PC-9 (cell line): ENCODE measurements around the gene APCDD1L. TPM values are rescaled to one million over a fixed set of nuclear protein-coding genes. Genes with fewer than 3 reads are reported as not detected.

Source experiments
- BruUV-seq: library from RNA; stranded (reverse); fragments of 400-500 nt; replicated peaks from 2 replicates; lab custom pipeline; 2021; lab: Mats Ljungman, UMichigan
- CTCF ChIA-PET: fragments of 300-600 bp; sonication (Branson Sonifier 250); formaldehyde crosslinking; loops from one replicate; lab custom pipeline; 2022; ENCODE audit warnings: antibody characterized with exemption; lab: Charles Lee
- POLR2A ChIA-PET: fragments of 300-600 bp; sonication (Branson Sonifier 250); formaldehyde crosslinking; loops from one replicate; lab custom pipeline; 2022; ENCODE audit warnings: antibody characterized with exemption; ENCODE audit not compliant: unreplicated experiment; lab: Charles Lee
- DNase-seq, 2 experiments: peaks; one replicate each; pipeline versions ENCODE4 v3.0.0 to v3.0.0-alpha.2; 2015 to 2022; ENCODE audit warnings: mixed read lengths in 1 of 2
- H2AFZ ChIP-seq: fragments of 200-600 bp; sonication (generic); 2 replicates; pipeline ENCODE4 v1.8.1; 2017; ENCODE audit warnings: antibody characterized with exemption
- H3F3A ChIP-seq: fragments of 200-600 bp; sonication (generic); 2 replicates; pipeline ENCODE4 v1.8.1; 2017; ENCODE audit warnings: antibody characterized with exemption, mild to moderate bottlenecking, low read depth; ENCODE audit not compliant: insufficient read depth
- H3K27ac ChIP-seq: fragments of 200-600 bp; sonication (generic); 2 replicates; pipeline ENCODE4 v1.6.1; 2016; ENCODE audit warnings: mixed run types
- H3K27me3 ChIP-seq: fragments of 200-600 bp; sonication (generic); 2 replicates; pipeline ENCODE4 v1.6.1; 2016; ENCODE audit warnings: low read depth, mixed run types; ENCODE audit not compliant: insufficient read depth
- H3K36me3 ChIP-seq: fragments of 200-600 bp; sonication (generic); 2 replicates; pipeline ENCODE4 v1.6.1; 2016; ENCODE audit warnings: low read depth, mixed run types
- H3K4me1 ChIP-seq: fragments of 200-600 bp; sonication (generic); replicated peaks from 2 replicates; pipeline ENCODE4 v1.6.1; 2016; ENCODE audit warnings: mixed run types; ENCODE audit not compliant: insufficient read depth
- H3K4me2 ChIP-seq: fragments of 200-600 bp; sonication (generic); 2 replicates; pipeline ENCODE4 v1.6.1; 2017; ENCODE audit warnings: mixed run types
- H3K4me3 ChIP-seq: fragments of 200-600 bp; sonication (generic); 2 replicates; pipeline ENCODE4 v1.6.1; 2016; ENCODE audit warnings: mixed run types
- H3K79me2 ChIP-seq: fragments of 200-600 bp; sonication (generic); 2 replicates; pipeline ENCODE4 v1.6.1; 2017; ENCODE audit warnings: low read depth, mixed run types
- H3K9me2 ChIP-seq: fragments of 200-600 bp; sonication (generic); 2 replicates; pipeline ENCODE4 v1.8.1; 2017; ENCODE audit warnings: mild to moderate bottlenecking; ENCODE audit not compliant: insufficient read depth
- H3K9me3 ChIP-seq: fragments of 200-600 bp; sonication (generic); 2 replicates; pipeline ENCODE4 v1.8.1; 2016; ENCODE audit warnings: low read depth; ENCODE audit not compliant: insufficient read depth
- H4K20me1 ChIP-seq: fragments of 200-600 bp; sonication (generic); 2 replicates; pipeline ENCODE4 v1.8.1; 2017; ENCODE audit not compliant: insufficient read depth
- EZH2 ChIP-seq: fragments of 200-600 bp; sonication (generic); IDR thresholded peaks from 2 replicates; pipeline ENCODE4 v1.8.0; 2017; ENCODE audit warnings: antibody characterized with exemption, low read depth
- intact Hi-C: fragments of 100-400 bp; cut with micrococcal nuclease; formaldehyde crosslinking; loops from one replicate; pipeline ENCODE4 v1.10.0; 2022; ENCODE audit not compliant: unreplicated experiment
- total RNA-seq: library from RNA; stranded (reverse); gene quantifications from 2 replicates; pipeline ENCODE4 v1.2.3, GENCODE V29; 2021
- TF ChIP-seq, protein P1 (sequence below): fragments of 200-600 bp; sonication (generic); conservative IDR thresholded peaks from 2 replicates; pipeline ENCODE4 v1.6.1; 2017; ENCODE audit warnings: mixed run types, antibody characterized with exemption, mild to moderate bottlenecking, moderate library complexity

Gene APCDD1L
- total RNA-seq, 1 experiment from 2014 or later: 3.0 TPM

GRCh38 chr20:58485393-58485792 is 29.8 kb downstream of the APCDD1L start:
- H3F3A ChIP-seq: no peaks in the 10 kb centered on the region
- BruUV-seq: no TSS peak
- H3K4me2 ChIP-seq: no peak overlapping the region
- H3K9me3 ChIP-seq: peaks cover 18% of the 10 kb centered on the region
- H2AFZ ChIP-seq: no peak overlapping the region
- DNase-seq: no peak
- no peaks in the 10 kb centered on the region for H4K20me1 ChIP-seq
- no peaks in the 10 kb centered on the region for H3K36me3 ChIP-seq
- TF ChIP-seq EZH2: no peak
- TF ChIP-seq, protein P1, sequence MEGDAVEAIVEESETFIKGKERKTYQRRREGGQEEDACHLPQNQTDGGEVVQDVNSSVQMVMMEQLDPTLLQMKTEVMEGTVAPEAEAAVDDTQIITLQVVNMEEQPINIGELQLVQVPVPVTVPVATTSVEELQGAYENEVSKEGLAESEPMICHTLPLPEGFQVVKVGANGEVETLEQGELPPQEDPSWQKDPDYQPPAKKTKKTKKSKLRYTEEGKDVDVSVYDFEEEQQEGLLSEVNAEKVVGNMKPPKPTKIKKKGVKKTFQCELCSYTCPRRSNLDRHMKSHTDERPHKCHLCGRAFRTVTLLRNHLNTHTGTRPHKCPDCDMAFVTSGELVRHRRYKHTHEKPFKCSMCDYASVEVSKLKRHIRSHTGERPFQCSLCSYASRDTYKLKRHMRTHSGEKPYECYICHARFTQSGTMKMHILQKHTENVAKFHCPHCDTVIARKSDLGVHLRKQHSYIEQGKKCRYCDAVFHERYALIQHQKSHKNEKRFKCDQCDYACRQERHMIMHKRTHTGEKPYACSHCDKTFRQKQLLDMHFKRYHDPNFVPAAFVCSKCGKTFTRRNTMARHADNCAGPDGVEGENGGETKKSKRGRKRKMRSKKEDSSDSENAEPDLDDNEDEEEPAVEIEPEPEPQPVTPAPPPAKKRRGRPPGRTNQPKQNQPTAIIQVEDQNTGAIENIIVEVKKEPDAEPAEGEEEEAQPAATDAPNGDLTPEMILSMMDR: no peak
- H3K9me2 ChIP-seq: no peaks in the 10 kb centered on the region
- H3K27me3 ChIP-seq: no peaks in the 10 kb centered on the region
- intact Hi-C loops: loop anchor here (10.0 kb wide), 1 partner anchor 169 kb away; the partner anchor contains the start of gene STX16
- ChIA-PET POLR2A (no interaction called here), CTCF (no interaction called here)
- H3K4me3 ChIP-seq: no peak overlapping the region
- no peak overlapping the region for H3K27ac ChIP-seq
- no peaks in the 10 kb centered on the region for H3K79me2 ChIP-seq
- H3K4me1 ChIP-seq: no peaks in the 10 kb centered on the region

DNA sequence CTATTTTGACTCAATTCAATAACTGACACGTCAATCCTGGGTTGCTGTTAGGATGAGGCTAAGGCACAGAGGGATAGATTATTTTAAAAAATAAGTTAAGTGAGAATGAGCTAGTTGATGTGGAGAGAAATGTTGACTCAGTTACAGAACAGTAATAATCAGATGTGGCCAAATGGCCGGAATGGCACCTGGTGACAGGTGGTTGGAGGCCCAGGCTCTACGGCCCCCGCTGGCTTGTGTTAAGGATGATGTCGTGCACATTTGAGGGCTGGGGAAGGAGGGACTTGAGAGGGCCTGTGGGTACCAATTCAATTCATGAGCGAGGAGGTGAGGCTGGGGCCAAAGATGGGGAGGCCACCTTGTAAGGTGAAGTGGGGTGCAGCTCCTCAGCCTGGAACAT is 31.7 kb downstream of the APCDD1L start:
- Histone ChIP-seq H3K4me3 (no peak overlapping the region), H3K36me3 (no peaks in the 10 kb centered on the region), H3K4me1 (no peaks in the 10 kb centered on the region), H3K9me3 (peaks cover 22% of the 10 kb centered on the region), H2AFZ (no peak overlapping the region), H3K79me2 (no peaks in the 10 kb centered on the region), H3F3A (no peaks in the 10 kb centered on the region), H3K27ac (no peak overlapping the region), H4K20me1 (no peaks in the 10 kb centered on the region), H3K27me3 (no peaks in the 10 kb centered on the region), H3K9me2 (no peaks in the 10 kb centered on the region), H3K4me2 (no peak overlapping the region)
- ChIA-PET POLR2A (interaction anchor here (0.6 kb wide), 1 partner anchor 115 kb away, joined by 4 read pairs; no protein-coding TSS in a partner anchor), CTCF (interaction anchor here (0.5 kb wide), 1 partner anchor 158 kb away, joined by 3 read pairs; no protein-coding TSS in a partner anchor)
- DNase-seq: no peak
- no TSS peak for BruUV-seq
- intact Hi-C loops: loop anchor here (10.0 kb wide), 1 partner anchor 171 kb away; the partner anchor contains the start of gene STX16
- TF ChIP-seq, protein P1: no peak
- no peak for TF ChIP-seq EZH2

DNA sequence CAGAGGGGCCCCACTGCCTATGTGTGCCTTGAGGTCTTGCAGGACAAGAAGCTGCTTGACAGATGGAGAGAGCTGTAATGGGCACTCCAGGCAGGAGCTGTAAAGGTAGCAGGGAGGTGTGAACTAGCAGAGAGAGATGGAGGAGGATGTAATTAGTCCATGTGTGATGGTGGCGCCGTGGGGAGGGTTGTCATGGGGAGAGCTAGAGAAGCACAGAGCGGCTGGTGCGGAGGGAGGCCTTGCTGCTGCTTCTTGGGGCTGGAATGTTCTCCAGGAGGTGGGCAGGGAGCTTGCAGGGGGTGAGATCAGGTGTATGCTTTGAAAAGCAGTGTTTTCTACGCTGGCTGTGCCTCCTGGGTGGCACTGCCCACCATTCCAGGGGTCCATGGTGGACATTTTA is 32.1 kb downstream of the APCDD1L start:
- H3K27ac ChIP-seq: no peak overlapping the region
- no TSS peak for BruUV-seq
- no peak for DNase-seq
- no peaks in the 10 kb centered on the region for H4K20me1 ChIP-seq
- no peaks in the 10 kb centered on the region for H3K79me2 ChIP-seq
- no peaks in the 10 kb centered on the region for H3F3A ChIP-seq
- ChIA-PET CTCF (interaction anchor here (0.5 kb wide), 1 partner anchor 158 kb away, joined by 3 read pairs; no protein-coding TSS in a partner anchor), POLR2A (no interaction called here)
- no peaks in the 10 kb centered on the region for H3K36me3 ChIP-seq
- H3K4me1 ChIP-seq: no peaks in the 10 kb centered on the region
- no peaks in the 10 kb centered on the region for H3K9me2 ChIP-seq
- TF ChIP-seq, protein P1: no peak
- no peak for TF ChIP-seq EZH2
- H3K4me2 ChIP-seq: no peak overlapping the region
- intact Hi-C loops: loop anchor here (10.0 kb wide), 1 partner anchor 172 kb away; the partner anchor contains the start of gene STX16
- H3K4me3 ChIP-seq: no peak overlapping the region
- no peak overlapping the region for H2AFZ ChIP-seq
- peaks cover 26% of the 10 kb centered on the region for H3K9me3 ChIP-seq
- no peaks in the 10 kb centered on the region for H3K27me3 ChIP-seq
